PFSK-1 (cell line): ENCODE data around the gene HDHD5.

ENCODE experiments used
- POLR2AphosphoS5 ChIP-seq: IDR thresholded peaks from 2 replicates; pipeline ENCODE4 v1.6.1; 2012; ENCODE audit warnings: low read depth, mild to moderate bottlenecking, control low read depth, low read length, moderate library complexity
- SIN3A ChIP-seq: IDR thresholded peaks from 2 replicates; pipeline ENCODE4 v1.6.1; 2012; ENCODE audit warnings: mild to moderate bottlenecking, low read length, moderate library complexity, borderline replicate concordance; ENCODE audit not compliant: insufficient read depth
- TAF1 ChIP-seq: IDR thresholded peaks from 2 replicates; pipeline ENCODE4 v1.6.1; 2012; ENCODE audit warnings: low read length, control low read depth, borderline replicate concordance; ENCODE audit not compliant: insufficient read depth
- TF ChIP-seq, protein P1 (sequence below), 2 experiments: IDR thresholded peaks; 2 replicates each; pipeline versions ENCODE4 v1.6.1 to v1.8.0; 2011 to 2012; ENCODE audit warnings: low read depth in 2 of 2, low read length in 2 of 2, control low read depth in 1 of 2, inconsistent platforms in 1 of 2, mild to moderate bottlenecking in 1 of 2, moderate library complexity in 1 of 2; ENCODE audit not compliant: insufficient read depth in 1 of 2

GRCh38 chr22:17145021-17145680, 13.9 kb downstream of the HDHD5 start:
- TF ChIP-seq, protein P1, sequence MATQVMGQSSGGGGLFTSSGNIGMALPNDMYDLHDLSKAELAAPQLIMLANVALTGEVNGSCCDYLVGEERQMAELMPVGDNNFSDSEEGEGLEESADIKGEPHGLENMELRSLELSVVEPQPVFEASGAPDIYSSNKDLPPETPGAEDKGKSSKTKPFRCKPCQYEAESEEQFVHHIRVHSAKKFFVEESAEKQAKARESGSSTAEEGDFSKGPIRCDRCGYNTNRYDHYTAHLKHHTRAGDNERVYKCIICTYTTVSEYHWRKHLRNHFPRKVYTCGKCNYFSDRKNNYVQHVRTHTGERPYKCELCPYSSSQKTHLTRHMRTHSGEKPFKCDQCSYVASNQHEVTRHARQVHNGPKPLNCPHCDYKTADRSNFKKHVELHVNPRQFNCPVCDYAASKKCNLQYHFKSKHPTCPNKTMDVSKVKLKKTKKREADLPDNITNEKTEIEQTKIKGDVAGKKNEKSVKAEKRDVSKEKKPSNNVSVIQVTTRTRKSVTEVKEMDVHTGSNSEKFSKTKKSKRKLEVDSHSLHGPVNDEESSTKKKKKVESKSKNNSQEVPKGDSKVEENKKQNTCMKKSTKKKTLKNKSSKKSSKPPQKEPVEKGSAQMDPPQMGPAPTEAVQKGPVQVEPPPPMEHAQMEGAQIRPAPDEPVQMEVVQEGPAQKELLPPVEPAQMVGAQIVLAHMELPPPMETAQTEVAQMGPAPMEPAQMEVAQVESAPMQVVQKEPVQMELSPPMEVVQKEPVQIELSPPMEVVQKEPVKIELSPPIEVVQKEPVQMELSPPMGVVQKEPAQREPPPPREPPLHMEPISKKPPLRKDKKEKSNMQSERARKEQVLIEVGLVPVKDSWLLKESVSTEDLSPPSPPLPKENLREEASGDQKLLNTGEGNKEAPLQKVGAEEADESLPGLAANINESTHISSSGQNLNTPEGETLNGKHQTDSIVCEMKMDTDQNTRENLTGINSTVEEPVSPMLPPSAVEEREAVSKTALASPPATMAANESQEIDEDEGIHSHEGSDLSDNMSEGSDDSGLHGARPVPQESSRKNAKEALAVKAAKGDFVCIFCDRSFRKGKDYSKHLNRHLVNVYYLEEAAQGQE (IDR thresholded peaks at IDR 0.05; ENCODE audit: insufficient read depth in 1 of 2, low read depth in 2 of 2, low read length in 2 of 2), result no peak
- TF ChIP-seq POLR2AphosphoS5 (no peak), SIN3A (no peak), TAF1 (no peak)
